ENCODE measurements around the gene MVP.

MVP gene

GRCh38 chr16:29840240-29840639, 20.0 kb downstream of the MVP start:
- no peak for FAIRE-seq

GRCh38 chr16:29841631-29842030, 21.4 kb downstream of the MVP start:
- no peak for FAIRE-seq
- no peak for DNase-seq (ENCODE audit: insufficient read length, low spot score)

More at GRCh38 chr16:29840240-29840639, 20.0 kb downstream of the MVP start:
- no peak for DNase-seq (ENCODE audit: insufficient read length, low spot score)

GRCh38 chr16:29842732-29843346, 22.6 kb downstream of the MVP start:
- FAIRE-seq, result no peak
- DNase-seq (ENCODE audit: insufficient read length, low spot score), result no peak

GRCh38 chr16:29843931-29844330, 23.7 kb downstream of the MVP start:
- FAIRE-seq, result no peak
- DNase-seq (ENCODE audit: insufficient read length, low spot score), result no peak

GRCh38 chr16:29844575-29845331, 24.5 kb downstream of the MVP start:
- FAIRE-seq (no peak), DNase-seq (ENCODE audit: insufficient read length, low spot score) (no peak)

GRCh38 chr16:29845656-29846055, 25.4 kb downstream of the MVP start:
- DNase-seq (ENCODE audit: insufficient read length, low spot score) (no peak), FAIRE-seq (no peak)

GRCh38 chr16:29848420-29849297, 28.4 kb downstream of the MVP start:
- peak; percentile 72 for DNase-seq (ENCODE audit: insufficient read length, low spot score)
- peak; percentile 68 for FAIRE-seq

GRCh38 chr16:29849505-29849904, 29.2 kb downstream of the MVP start:
- FAIRE-seq, result no peak
- no peak for DNase-seq (ENCODE audit: insufficient read length, low spot score)

GRCh38 chr16:29850998-29851397, 30.7 kb downstream of the MVP start:
- DNase-seq (ENCODE audit: insufficient read length, low spot score), result no peak
- no peak for FAIRE-seq

GRCh38 chr16:29852654-29853053, 32.4 kb downstream of the MVP start:
- FAIRE-seq (no peak), DNase-seq (ENCODE audit: insufficient read length, low spot score) (no peak)

- DNase-seq (ENCODE audit: insufficient read length, low spot score) (no peak), FAIRE-seq (no peak)
Observed at GRCh38 chr16:29854520-29855100, 34.3 kb downstream of the MVP start.

- FAIRE-seq, result no peak
- DNase-seq (ENCODE audit: insufficient read length, low spot score), result no peak
Observed at GRCh38 chr16:29857133-29857760, 37.0 kb downstream of the MVP start.

- FAIRE-seq (no peak), DNase-seq (ENCODE audit: insufficient read length, low spot score) (no peak)
Observed at GRCh38 chr16:29858149-29858849, 38.0 kb downstream of the MVP start.

GRCh38 chr16:29858974-29859373, 38.7 kb downstream of the MVP start:
- DNase-seq (ENCODE audit: insufficient read length, low spot score) (no peak), FAIRE-seq (no peak)

GRCh38 chr16:29860218-29860617, 40.0 kb downstream of the MVP start:
- DNase-seq (ENCODE audit: insufficient read length, low spot score) (no peak), FAIRE-seq (no peak)

GRCh38 chr16:29862383-29862883, 42.2 kb downstream of the MVP start:
- DNase-seq (ENCODE audit: insufficient read length, low spot score) (peak; percentile 33), FAIRE-seq (no peak)

- peak; percentile 91 for DNase-seq (ENCODE audit: insufficient read length, low spot score)
- FAIRE-seq, result peak; percentile 36
Observed at GRCh38 chr16:29862884-29863668, 42.8 kb downstream of the MVP start, which contains the start of gene CDIPT. TSS of gene CDIPT (minus strand) at chr16:29863226. CDS start at chr16:29862857, 369 bp downstream.

- no peak for FAIRE-seq
- DNase-seq (ENCODE audit: insufficient read length, low spot score), result no peak
Observed at GRCh38 chr16:29863669-29863984, 43.4 kb downstream of the MVP start.

- DNase-seq (ENCODE audit: insufficient read length, low spot score) (no peak), FAIRE-seq (no peak)
Observed at GRCh38 chr16:29864205-29864604, 43.9 kb downstream of the MVP start.
